Lower leg skin (tissue), 3 donors: Measurements from ENCODE around the gene AMPH.

Source experiments
- CTCF ChIP-seq, 3 donors: fragments of 450-650 bp; IDR thresholded peaks; one replicate each; pipeline ENCODE4 v1.5.1; 2016; ENCODE audit warnings: antibody characterized with exemption in 3 of 3, mild to moderate bottlenecking in 3 of 3, moderate library complexity in 2 of 3
- POLR2A ChIP-seq, 2 donors: fragments of 450-650 bp; IDR thresholded peaks; one replicate each; pipeline ENCODE4 v1.6.1; 2016 to 2017; ENCODE audit warnings: antibody characterized with exemption in 2 of 2, mild to moderate bottlenecking in 1 of 2, moderate library complexity in 1 of 2

- no peak for TF ChIP-seq CTCF (IDR thresholded peaks at IDR 0.05)
- no peak for TF ChIP-seq POLR2A (IDR thresholded peaks at IDR 0.05)
Observed at GRCh38 chr7:38492010-38492409, 139.2 kb downstream of the AMPH start.
